ENCODE results near the gene CD22. TPM values are rescaled to one million over a fixed set of nuclear protein-coding genes. Genes with fewer than 3 reads are reported as not detected.

Gene CD22
- total and polyA plus RNA-seq, 10 donors, result 251 to 446 (median 362) TPM

GRCh38 chr19:35363711-35364425 is 34.9 kb downstream of the CD22 start:
- Histone ChIP-seq H3K4me1 (peaks cover 0 to 5% (median 0%) of the 10 kb centered on the region in 6 donors), H3K9me3 (no peaks in the 10 kb centered on the region), H3K4me3 (no peak overlapping the region), H3K27me3 (replicated peaks in 1 of 7) (peaks cover 0 to 7% (median 0%) of the 10 kb centered on the region in 7 donors), H3K27ac (no peak overlapping the region), H3K36me3 (no peaks in the 10 kb centered on the region)
- intact Hi-C loops (cut with DNase I; ENCODE audit: low total_unique reads), result no loop called here
- TF ChIP-seq POLR2AphosphoS5 (IDR thresholded peaks at IDR 0.05) (no peak), POLR2A (IDR thresholded peaks at IDR 0.05) (no peak)
- TF ChIP-seq, protein P1, sequence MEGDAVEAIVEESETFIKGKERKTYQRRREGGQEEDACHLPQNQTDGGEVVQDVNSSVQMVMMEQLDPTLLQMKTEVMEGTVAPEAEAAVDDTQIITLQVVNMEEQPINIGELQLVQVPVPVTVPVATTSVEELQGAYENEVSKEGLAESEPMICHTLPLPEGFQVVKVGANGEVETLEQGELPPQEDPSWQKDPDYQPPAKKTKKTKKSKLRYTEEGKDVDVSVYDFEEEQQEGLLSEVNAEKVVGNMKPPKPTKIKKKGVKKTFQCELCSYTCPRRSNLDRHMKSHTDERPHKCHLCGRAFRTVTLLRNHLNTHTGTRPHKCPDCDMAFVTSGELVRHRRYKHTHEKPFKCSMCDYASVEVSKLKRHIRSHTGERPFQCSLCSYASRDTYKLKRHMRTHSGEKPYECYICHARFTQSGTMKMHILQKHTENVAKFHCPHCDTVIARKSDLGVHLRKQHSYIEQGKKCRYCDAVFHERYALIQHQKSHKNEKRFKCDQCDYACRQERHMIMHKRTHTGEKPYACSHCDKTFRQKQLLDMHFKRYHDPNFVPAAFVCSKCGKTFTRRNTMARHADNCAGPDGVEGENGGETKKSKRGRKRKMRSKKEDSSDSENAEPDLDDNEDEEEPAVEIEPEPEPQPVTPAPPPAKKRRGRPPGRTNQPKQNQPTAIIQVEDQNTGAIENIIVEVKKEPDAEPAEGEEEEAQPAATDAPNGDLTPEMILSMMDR (IDR thresholded peaks at IDR 0.05 in 8 of 11, conservative IDR thresholded peaks at IDR 0.05 in 3 of 11), result no peak
- WGBS, 5 donors, result 86 to 95% (median 90%) methylated on average over 17 to 19 of the region's 19 CpGs; no CpG with 5 or more reads in 1 of the 5 donors
- DNase-seq, result no peak

- peaks cover 0 to 7% (median 0%) of the 10 kb centered on the region in 7 donors for H3K27me3 ChIP-seq (replicated peaks in 1 of 7)
- intact Hi-C loops (cut with DNase I; ENCODE audit: low total_unique reads), result no loop called here
- H3K27ac ChIP-seq, result no peak overlapping the region
- no peak overlapping the region for H3K4me3 ChIP-seq
- no peaks in the 10 kb centered on the region for H3K36me3 ChIP-seq
- H3K4me1 ChIP-seq, result peaks cover 0 to 5% (median 0%) of the 10 kb centered on the region in 6 donors
- TF ChIP-seq, protein P1 (IDR thresholded peaks at IDR 0.05 in 8 of 11, conservative IDR thresholded peaks at IDR 0.05 in 3 of 11), result no peak
- TF ChIP-seq POLR2AphosphoS5 (IDR thresholded peaks at IDR 0.05) (no peak), POLR2A (IDR thresholded peaks at IDR 0.05) (no peak)
- DNase-seq, result no peak
- peaks cover 0 to 10% (median 0%) of the 10 kb centered on the region in 8 donors for H3K9me3 ChIP-seq
- 89 to 100% (median 94%) methylated on average over 4 of the region's 4 CpGs; no CpG with 5 or more reads in 1 of the 5 donors for WGBS, 5 donors
Measured at GRCh38 chr19:35365303-35365702, 36.3 kb downstream of the CD22 start.

GRCh38 chr19:35368378-35368777 is 39.4 kb downstream of the CD22 start:
- intact Hi-C loops (cut with DNase I; ENCODE audit: low total_unique reads), result no loop called here
- H3K4me3 ChIP-seq, result no peak overlapping the region
- peaks cover 0 to 10% (median 0%) of the 10 kb centered on the region in 8 donors for H3K9me3 ChIP-seq
- 45 to 67% (median 61%) methylated on average over 1 of the region's 1 CpG; no CpG with 5 or more reads in 1 of the 5 donors for WGBS, 5 donors
- H3K27me3 ChIP-seq (replicated peaks in 1 of 7), result no peaks in the 10 kb centered on the region
- H3K36me3 ChIP-seq, result no peaks in the 10 kb centered on the region
- no peak for DNase-seq
- no peaks in the 10 kb centered on the region for H3K4me1 ChIP-seq
- H3K27ac ChIP-seq, result no peak overlapping the region
- TF ChIP-seq, protein P1 (IDR thresholded peaks at IDR 0.05 in 8 of 11, conservative IDR thresholded peaks at IDR 0.05 in 3 of 11), result no peak
- TF ChIP-seq POLR2A (IDR thresholded peaks at IDR 0.05), result no peak
- no peak for TF ChIP-seq POLR2AphosphoS5 (IDR thresholded peaks at IDR 0.05)

GRCh38 chr19:35369522-35369921 is 40.5 kb downstream of the CD22 start:
- peaks cover 0 to under 1% (median 0%) of the 10 kb centered on the region in 6 donors for H3K4me1 ChIP-seq
- intact Hi-C loops (cut with DNase I; ENCODE audit: low total_unique reads), result no loop called here
- no peak overlapping the region for H3K4me3 ChIP-seq
- peaks cover 0 to 10% (median 0%) of the 10 kb centered on the region in 8 donors for H3K9me3 ChIP-seq
- H3K27ac ChIP-seq, result no peak overlapping the region
- H3K36me3 ChIP-seq, result no peaks in the 10 kb centered on the region
- DNase-seq, result no peak
- no peaks in the 10 kb centered on the region for H3K27me3 ChIP-seq (replicated peaks in 1 of 7)
- TF ChIP-seq, protein P1 (IDR thresholded peaks at IDR 0.05 in 8 of 11, conservative IDR thresholded peaks at IDR 0.05 in 3 of 11), result no peak
- TF ChIP-seq POLR2A (IDR thresholded peaks at IDR 0.05), result no peak
